Gastroesophageal sphincter (tissue), 4 donors: ENCODE measurements around the gene OR51E1. TPM values are rescaled to one million over a fixed set of nuclear protein-coding genes. Genes with fewer than 3 reads are reported as not detected.

Source experiments
- ATAC-seq: fragments of 150-250 bp; one replicate; pipeline ENCODE4 v1.9.1; 2016; ENCODE audit warnings: mild to moderate bottlenecking, moderate library complexity
- H3K27ac ChIP-seq, 4 donors: fragments of 200-600 bp; sonication (generic) in 3 of 4; 1 replicate in 3 of 4; 2 replicates in 1 of 4; pipeline ENCODE4 v1.5.1; 2016 to 2019
- H3K27me3 ChIP-seq: fragments of 200-600 bp; sonication (generic); one replicate; pipeline ENCODE4 v1.5.1; 2019
- H3K36me3 ChIP-seq, 2 donors: fragments of 200-600 bp; sonication (generic); one replicate each; pipeline ENCODE4 v1.5.1; 2019; ENCODE audit warnings: control low read depth in 1 of 2
- H3K4me1 ChIP-seq, 3 donors: fragments of 200-600 bp; sonication (generic); 1 replicate in 2 of 3; 2 replicates in 1 of 3; pipeline ENCODE4 v1.5.1; 2016 to 2019; ENCODE audit warnings: control low read depth in 2 of 3
- H3K4me3 ChIP-seq, 2 donors: fragments of 200-600 bp; sonication (generic); one replicate each; pipeline ENCODE4 v1.5.1; 2019; ENCODE audit warnings: mild to moderate bottlenecking in 1 of 2, moderate library complexity in 1 of 2
- H3K9me3 ChIP-seq, 3 donors: fragments of 200-600 bp; sonication (generic); one replicate each; pipeline ENCODE4 v1.5.1; 2017 to 2019; ENCODE audit warnings: control low read depth in 2 of 3
- EP300 ChIP-seq: sonication (generic); formaldehyde crosslinking; IDR thresholded peaks from one replicate; pipeline ENCODE4 v1.6.1; 2017; ENCODE audit warnings: antibody characterized with exemption, mild to moderate bottlenecking
- POLR2A ChIP-seq, 2 donors: fragments of 450-650 bp; IDR thresholded peaks; one replicate each; pipeline ENCODE4 v1.6.1; 2017; ENCODE audit warnings: antibody characterized with exemption in 2 of 2, mild to moderate bottlenecking in 2 of 2, moderate library complexity in 1 of 2
- POLR2AphosphoS5 ChIP-seq: sonication (generic); formaldehyde crosslinking; IDR thresholded peaks from one replicate; pipeline ENCODE4 v1.6.1; 2017; ENCODE audit warnings: antibody characterized with exemption
- WGBS, 2 donors: methylation state at CpG; one replicate each; pipeline ENCODE4 v1.1.5; 2018; ENCODE audit warnings: low coverage in 1 of 2; 5-methylcytosine and 5-hydroxymethylcytosine counted together
- total RNA-seq, 4 donors: library from RNA; depleted of rRNA; stranded (reverse); fragments of >200 nt; gene quantifications; one replicate each; pipeline ENCODE4 v1.1.0, GENCODE V29; 2016
- TF ChIP-seq, protein P1 (sequence below), 4 experiments: fragments of 200-600 bp in 2 of 4; fragments of 450-650 bp in 2 of 4; sonication (generic) in 1 of 4; IDR thresholded peaks; one replicate each; pipeline ENCODE4 v1.5.1; 2017 to 2019; ENCODE audit warnings: antibody characterized with exemption in 4 of 4, mild to moderate bottlenecking in 2 of 4, moderate library complexity in 2 of 4

The OR51E1 gene
- total RNA-seq, 4 donors from 2014 or later, result 0.27 to 0.78 (median 0.65) TPM

DNA sequence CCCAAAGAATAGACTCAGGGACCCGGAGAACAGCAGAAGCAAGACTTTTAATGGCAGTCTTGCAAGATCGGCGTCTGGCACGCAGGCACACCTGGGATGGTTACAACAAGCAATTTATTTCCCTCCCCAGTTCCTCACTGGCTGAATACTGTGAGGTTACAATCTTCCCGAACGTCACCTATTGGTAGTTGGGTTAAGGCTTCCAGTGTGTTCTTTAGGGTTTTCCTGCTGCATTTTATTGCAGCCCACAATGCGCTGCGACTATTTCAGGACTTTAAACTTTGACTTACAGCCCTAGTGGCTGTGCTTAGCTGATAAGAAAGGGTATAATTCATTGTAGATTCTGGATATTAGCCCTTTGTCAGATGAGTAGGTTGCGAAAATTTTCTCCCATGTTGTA lies 24.3 kb upstream of the OR51E1 start:
- no peaks in the 10 kb centered on the region for H3K36me3 ChIP-seq
- no peak for TF ChIP-seq POLR2A (IDR thresholded peaks at IDR 0.05)
- TF ChIP-seq, protein P1, sequence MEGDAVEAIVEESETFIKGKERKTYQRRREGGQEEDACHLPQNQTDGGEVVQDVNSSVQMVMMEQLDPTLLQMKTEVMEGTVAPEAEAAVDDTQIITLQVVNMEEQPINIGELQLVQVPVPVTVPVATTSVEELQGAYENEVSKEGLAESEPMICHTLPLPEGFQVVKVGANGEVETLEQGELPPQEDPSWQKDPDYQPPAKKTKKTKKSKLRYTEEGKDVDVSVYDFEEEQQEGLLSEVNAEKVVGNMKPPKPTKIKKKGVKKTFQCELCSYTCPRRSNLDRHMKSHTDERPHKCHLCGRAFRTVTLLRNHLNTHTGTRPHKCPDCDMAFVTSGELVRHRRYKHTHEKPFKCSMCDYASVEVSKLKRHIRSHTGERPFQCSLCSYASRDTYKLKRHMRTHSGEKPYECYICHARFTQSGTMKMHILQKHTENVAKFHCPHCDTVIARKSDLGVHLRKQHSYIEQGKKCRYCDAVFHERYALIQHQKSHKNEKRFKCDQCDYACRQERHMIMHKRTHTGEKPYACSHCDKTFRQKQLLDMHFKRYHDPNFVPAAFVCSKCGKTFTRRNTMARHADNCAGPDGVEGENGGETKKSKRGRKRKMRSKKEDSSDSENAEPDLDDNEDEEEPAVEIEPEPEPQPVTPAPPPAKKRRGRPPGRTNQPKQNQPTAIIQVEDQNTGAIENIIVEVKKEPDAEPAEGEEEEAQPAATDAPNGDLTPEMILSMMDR (IDR thresholded peaks at IDR 0.05), result no peak
- TF ChIP-seq POLR2AphosphoS5, result no peak
- no peak for TF ChIP-seq EP300
- ATAC-seq, result no peak
- H3K27me3 ChIP-seq, result peaks cover 10% of the 10 kb centered on the region
- H3K4me1 ChIP-seq, result no peaks in the 10 kb centered on the region
- WGBS, 2 donors, result 82 to 83% methylated on average over 6 to 9 of the region's 9 CpGs
- no peak overlapping the region for H3K4me3 ChIP-seq
- H3K9me3 ChIP-seq, result no peaks in the 10 kb centered on the region
- H3K27ac ChIP-seq, result no peak overlapping the region

- WGBS, 2 donors, result 35 to 60% methylated on average over 11 to 14 of the region's 15 CpGs
- H3K27ac ChIP-seq, result no peak overlapping the region
- H3K36me3 ChIP-seq, result no peaks in the 10 kb centered on the region
- no peak for TF ChIP-seq POLR2AphosphoS5
- TF ChIP-seq POLR2A (IDR thresholded peaks at IDR 0.05), result no peak
- no peak for TF ChIP-seq EP300
- TF ChIP-seq, protein P1 (IDR thresholded peaks at IDR 0.05), result peak; percentile 34 to 66 (median 53)
- no peaks in the 10 kb centered on the region for H3K4me1 ChIP-seq
- H3K4me3 ChIP-seq, result no peak overlapping the region
- ATAC-seq, result no peak
- peaks cover 12% of the 10 kb centered on the region for H3K27me3 ChIP-seq
- H3K9me3 ChIP-seq, result peaks cover 0 to 18% (median 0%) of the 10 kb centered on the region in 3 donors
Measured at GRCh38 chr11:4626207-4627099, 17.3 kb upstream of the OR51E1 start.

DNA sequence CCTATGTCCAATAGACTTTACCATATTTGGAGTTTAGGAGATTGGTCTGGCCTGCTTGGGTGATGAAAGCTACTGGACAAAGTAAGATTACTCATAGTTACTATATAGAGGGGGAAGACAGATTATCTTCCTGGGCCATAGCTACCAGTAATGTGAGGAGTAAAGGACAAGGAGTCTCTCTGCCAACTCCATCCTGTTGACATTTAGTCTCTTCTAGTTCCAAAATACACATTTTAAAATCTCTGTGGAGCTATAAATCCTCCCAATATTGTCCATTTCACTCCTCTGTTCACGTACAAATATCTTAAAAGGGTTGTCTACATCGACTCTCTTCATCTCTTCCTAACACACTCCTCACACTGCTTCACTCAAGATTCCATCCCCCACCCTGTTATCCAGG lies 7.6 kb upstream of the OR51E1 start:
- peaks cover 0 to 8% (median 0%) of the 10 kb centered on the region in 3 donors for H3K4me1 ChIP-seq
- TF ChIP-seq EP300, result no peak
- TF ChIP-seq POLR2AphosphoS5, result no peak
- TF ChIP-seq, protein P1 (IDR thresholded peaks at IDR 0.05), result no peak
- TF ChIP-seq POLR2A (IDR thresholded peaks at IDR 0.05), result no peak
- WGBS, 2 donors, result 64 to 76% methylated on average over 1 to 2 of the region's 2 CpGs
- H3K9me3 ChIP-seq, result no peaks in the 10 kb centered on the region
- ATAC-seq, result no peak
- no peak overlapping the region for H3K4me3 ChIP-seq
- no peaks in the 10 kb centered on the region for H3K36me3 ChIP-seq
- H3K27me3 ChIP-seq, result no peaks in the 10 kb centered on the region
- no peak overlapping the region for H3K27ac ChIP-seq

- TF ChIP-seq POLR2A (IDR thresholded peaks at IDR 0.05), result no peak
- TF ChIP-seq, protein P1 (IDR thresholded peaks at IDR 0.05), result peak; percentile 81 to 89 (median 86)
- 23 to 60% methylated on average over 1 to 7 of the region's 21 CpGs for WGBS, 2 donors
- no peak within 1 kb of the TSS for H3K27ac ChIP-seq
- peaks cover 0 to 8% (median 0%) of the 10 kb centered on the region in 3 donors for H3K4me1 ChIP-seq
- H3K27me3 ChIP-seq, result no peaks in the 10 kb centered on the region
- H3K4me3 ChIP-seq, result peak within 1 kb of the TSS in 1 of 2 donors; percentile 18
- ATAC-seq, result peak; percentile 86
- H3K9me3 ChIP-seq, result no peaks in the 10 kb centered on the region
- no peaks in the 10 kb centered on the region for H3K36me3 ChIP-seq
Measured at GRCh38 chr11:4636962-4637661, 6.7 kb upstream of the OR51E1 start, which contains the start of gene OR51D1. Gene OR51D1 (plus strand): TSS chr11:4637477. CDS start chr11:4639791, 2,314 bp downstream.
